Measurements from ENCODE around the gene PUSL1.

DNA sequence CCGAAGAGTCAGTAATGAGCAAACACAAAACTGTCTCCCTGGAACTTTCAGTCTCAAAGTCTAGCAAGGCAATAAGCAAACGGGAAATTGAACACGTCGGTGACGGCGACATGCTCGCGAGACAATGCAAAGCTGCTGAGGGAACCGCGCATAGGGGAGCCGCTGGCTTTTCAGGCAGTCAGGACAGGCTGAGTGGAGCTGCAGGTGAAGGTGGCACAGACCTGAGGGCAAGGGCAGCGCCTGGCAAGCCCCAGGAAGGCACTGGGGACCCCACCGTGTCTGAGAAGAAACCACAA, 11.2 kb downstream of the PUSL1 start:
- TF ChIP-seq, protein P1, sequence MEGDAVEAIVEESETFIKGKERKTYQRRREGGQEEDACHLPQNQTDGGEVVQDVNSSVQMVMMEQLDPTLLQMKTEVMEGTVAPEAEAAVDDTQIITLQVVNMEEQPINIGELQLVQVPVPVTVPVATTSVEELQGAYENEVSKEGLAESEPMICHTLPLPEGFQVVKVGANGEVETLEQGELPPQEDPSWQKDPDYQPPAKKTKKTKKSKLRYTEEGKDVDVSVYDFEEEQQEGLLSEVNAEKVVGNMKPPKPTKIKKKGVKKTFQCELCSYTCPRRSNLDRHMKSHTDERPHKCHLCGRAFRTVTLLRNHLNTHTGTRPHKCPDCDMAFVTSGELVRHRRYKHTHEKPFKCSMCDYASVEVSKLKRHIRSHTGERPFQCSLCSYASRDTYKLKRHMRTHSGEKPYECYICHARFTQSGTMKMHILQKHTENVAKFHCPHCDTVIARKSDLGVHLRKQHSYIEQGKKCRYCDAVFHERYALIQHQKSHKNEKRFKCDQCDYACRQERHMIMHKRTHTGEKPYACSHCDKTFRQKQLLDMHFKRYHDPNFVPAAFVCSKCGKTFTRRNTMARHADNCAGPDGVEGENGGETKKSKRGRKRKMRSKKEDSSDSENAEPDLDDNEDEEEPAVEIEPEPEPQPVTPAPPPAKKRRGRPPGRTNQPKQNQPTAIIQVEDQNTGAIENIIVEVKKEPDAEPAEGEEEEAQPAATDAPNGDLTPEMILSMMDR (conservative IDR thresholded peaks at IDR 0.05; ENCODE audit: low read depth in 2 of 2) = no peak
- TF ChIP-seq POLR2AphosphoS5 (IDR thresholded peaks at IDR 0.05; ENCODE audit: low read depth) = no peak
- no peak for TF ChIP-seq REST (IDR thresholded peaks at IDR 0.05; ENCODE audit: unreplicated experiment)
- no peak for TF ChIP-seq EZH2 (IDR thresholded peaks at IDR 0.05; ENCODE audit: low read depth, unreplicated experiment)
- TF ChIP-seq EZH2phosphoT487 (IDR thresholded peaks at IDR 0.05; ENCODE audit: unreplicated experiment) = no peak
- no peak for TF ChIP-seq ZNF114 (CRISPR knock-in tag; IDR thresholded peaks at IDR 0.05)
- no peak for TF ChIP-seq ZNF462 (CRISPR knock-in tag; IDR thresholded peaks at IDR 0.05)
- no peak for TF ChIP-seq JUNB (IDR thresholded peaks at IDR 0.05; ENCODE audit: unreplicated experiment)
- no peak for TF ChIP-seq CREB1 (CRISPR knock-in tag; IDR thresholded peaks at IDR 0.05; ENCODE audit: low read depth)

Data from GM23338 (cell line).